UCSD-AML1 (cell line): ENCODE data around the gene AFM.

ENCODE experiments used
- DNase-seq: peaks from one replicate; lab custom pipeline; 2025; ENCODE audit not compliant: unreplicated experiment; lab: John Stamatoyannopoulos, UW

AFM gene

DNA sequence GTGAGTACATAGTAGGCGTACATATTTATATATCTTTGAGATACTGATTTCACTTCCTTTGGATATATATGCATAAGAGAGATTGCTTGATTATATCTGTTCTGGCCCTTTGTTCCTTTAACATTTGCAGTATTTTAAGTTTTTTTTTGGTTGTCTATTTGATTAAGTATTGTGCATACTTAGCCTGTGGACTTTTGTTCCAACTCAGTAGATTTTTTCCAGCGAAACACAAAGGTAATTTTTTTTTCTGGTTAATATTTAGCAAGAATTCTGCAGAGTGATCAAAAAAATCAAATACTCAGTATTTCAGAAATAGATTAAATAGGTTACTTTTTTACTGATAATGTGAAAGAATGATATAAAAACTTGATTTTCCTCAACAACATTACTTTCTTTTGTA is at the start of gene AFM:
Gene AFM, plus strand, starts transcription at position 388 of the 400 bp plus-strand sequence. CDS start 31 bp downstream, outside the sequence.
- no peak for DNase-seq

GRCh38 chr4:73431813-73432168 is 49.8 kb upstream of the AFM start:
- no peak for DNase-seq

DNA sequence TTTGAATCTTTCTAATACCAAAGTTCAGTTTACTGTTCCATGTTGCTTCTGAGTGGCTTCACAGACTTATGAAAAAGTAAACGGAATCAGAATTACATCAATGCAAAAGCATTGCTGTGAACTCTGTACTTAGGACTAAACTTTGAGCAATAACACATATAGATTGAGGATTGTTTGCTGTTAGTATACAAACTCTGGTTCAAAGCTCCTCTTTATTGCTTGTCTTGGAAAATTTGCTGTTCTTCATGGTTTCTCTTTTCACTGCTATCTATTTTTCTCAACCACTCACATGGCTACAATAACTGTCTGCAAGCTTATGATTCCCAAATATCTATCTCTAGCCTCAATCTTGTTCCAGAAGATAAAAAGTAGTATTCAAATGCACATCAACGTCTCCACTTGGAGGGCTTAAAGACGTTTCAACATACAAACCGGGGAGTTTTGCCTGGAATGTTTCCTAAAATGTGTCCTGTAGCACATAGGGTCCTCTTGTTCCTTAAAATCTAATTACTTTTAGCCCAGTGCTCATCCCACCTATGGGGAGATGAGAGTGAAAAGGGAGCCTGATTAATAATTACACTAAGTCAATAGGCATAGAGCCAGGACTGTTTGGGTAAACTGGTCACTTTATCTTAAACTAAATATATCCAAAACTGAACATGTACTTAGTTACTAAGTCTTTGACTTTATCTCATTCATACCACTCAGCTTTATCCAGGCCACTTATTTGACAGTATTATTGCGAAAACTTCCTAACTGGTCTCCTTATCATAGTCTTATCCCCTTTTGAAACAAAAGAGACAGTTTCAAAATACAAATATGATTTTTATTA is 49.2 kb upstream of the AFM start:
- DNase-seq = no peak

DNA sequence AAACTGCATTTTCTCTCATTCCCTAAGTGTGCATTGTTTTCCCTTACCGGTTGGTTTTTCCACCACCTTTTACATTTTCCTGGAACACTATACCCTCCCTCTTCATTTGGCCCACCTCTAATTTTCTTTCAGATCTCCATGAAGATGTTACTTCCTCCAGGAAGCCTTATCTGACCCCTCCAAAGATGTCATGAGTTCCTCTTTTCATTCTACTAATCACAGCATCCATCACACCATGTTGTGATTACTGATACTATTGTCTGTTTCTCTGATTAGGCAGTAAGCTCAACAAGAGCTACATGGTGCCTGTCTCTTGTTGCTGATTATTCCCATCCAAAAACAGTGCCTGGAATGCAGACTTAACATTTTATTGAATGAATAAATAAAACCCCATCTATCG is 48.4 kb upstream of the AFM start:
- DNase-seq = no peak

DNA sequence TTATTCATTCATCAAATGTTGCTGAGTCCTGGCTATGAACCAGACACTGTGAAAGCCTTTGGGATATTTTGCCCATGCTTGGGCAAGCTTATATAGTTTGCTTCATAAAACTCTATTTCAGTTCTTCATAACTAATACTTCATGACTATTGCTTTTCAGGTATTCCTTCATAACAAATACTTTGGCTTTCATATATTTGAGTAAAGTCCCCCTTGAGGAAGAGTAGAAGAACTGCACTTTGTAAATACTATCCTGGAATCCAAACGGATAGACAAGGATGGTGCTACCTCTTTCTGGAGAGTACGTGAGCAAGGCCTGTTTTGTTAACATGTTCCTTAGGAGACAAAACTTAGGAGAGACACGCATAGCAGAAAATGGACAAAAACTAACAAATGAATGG is 47.2 kb upstream of the AFM start:
- no peak for DNase-seq

DNA sequence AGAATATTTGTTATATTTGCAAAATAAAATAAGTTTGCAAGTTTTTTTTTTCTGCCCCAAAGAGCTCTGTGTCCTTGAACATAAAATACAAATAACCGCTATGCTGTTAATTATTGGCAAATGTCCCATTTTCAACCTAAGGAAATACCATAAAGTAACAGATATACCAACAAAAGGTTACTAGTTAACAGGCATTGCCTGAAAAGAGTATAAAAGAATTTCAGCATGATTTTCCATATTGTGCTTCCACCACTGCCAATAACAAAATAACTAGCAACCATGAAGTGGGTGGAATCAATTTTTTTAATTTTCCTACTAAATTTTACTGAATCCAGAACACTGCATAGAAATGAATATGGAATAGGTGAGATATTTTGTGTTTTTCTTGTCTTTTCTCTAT is 45.6 kb upstream of the AFM start, which contains the start of gene AFP:
Gene AFP, plus strand, starts transcription at position 238 of the 400 bp plus-strand sequence. Its CDS starts 42 bp downstream, at position 280.
- DNase-seq = no peak

GRCh38 chr4:73436674-73437557 is 44.6 kb upstream of the AFM start:
- no peak for DNase-seq

DNA sequence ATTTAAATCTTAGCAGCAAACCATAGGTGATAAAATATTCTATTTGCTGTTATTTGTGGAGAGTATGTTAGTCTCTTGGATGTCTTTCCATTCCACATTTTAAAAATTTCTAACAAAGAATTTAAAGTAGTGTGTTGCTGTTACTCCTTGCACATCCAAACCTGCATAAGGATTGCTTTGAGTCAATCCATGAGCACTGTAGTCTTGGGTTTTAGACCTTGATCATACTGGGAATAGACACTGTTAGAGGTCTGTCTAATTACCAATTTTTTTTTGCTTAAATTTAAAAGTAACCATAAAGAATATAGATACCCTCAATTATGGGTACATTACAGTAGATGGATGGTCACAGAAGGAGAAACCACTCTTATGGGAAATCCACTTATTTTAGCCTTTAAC is 44.0 kb upstream of the AFM start:
- no peak for DNase-seq

DNA sequence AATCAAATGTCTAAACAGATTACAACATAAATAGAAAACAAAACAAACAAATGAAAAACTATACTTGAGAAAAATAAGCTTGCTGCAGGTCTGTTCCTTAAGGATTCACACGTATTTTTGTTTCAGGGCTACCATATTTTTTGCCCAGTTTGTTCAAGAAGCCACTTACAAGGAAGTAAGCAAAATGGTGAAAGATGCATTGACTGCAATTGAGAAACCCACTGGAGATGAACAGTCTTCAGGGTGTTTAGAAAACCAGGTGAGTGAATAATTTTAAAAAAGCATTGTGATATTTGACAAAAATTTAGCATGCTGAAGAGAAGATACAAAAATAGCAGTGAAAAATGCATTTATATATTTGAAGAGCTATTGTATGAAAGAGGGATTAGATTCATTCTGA is 43.5 kb upstream of the AFM start:
- no peak for DNase-seq

DNA sequence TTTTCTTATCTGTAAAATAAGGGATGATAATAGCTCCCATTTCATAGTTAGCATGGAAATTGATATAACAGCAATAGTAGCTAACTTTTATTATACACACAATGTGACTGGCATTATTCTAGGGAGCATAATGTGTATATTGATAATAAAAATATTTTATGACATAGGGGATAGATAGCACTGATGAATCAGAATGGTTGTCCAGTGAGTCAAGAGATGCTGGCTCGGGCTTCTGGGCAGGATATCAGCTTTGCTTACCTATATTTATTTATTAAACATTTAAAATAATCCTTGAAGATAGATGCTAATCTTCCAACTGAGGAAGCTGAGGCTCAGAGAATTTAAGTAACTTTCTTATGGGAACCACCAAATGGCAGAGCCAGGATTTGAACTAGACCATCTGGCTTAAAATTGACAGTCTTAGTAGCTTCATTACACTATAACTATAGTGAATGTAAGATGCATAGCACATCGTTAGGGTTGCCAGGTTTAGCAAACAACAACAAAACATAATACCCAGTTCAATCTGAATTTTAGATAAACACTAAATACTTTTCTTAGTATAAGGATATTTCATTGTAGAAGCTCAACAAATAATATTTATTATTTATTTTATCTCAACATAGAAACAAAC is 42.8 kb upstream of the AFM start:
- no peak for DNase-seq

GRCh38 chr4:73439445-73439844 is 42.1 kb upstream of the AFM start:
- DNase-seq = no peak

- DNase-seq = no peak
Measured at GRCh38 chr4:73439991-73440390, 41.6 kb upstream of the AFM start.

DNA sequence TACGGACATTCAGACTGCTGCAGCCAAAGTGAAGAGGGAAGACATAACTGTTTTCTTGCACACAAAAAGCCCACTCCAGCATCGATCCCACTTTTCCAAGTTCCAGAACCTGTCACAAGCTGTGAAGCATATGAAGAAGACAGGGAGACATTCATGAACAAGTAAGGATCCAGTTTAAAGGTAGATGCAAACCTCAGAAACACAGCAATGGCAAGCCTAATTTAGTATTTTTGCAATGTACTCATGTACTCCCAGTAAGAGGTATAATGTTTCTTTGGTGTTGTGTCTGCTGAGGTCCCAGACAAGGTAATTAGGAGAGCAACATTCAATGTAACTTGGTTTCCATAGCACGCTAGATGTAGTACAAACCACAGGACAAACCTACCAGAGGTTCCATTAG is 40.9 kb upstream of the AFM start:
- no peak for DNase-seq

GRCh38 chr4:73442275-73442674 is 39.3 kb upstream of the AFM start:
- DNase-seq = no peak

DNA sequence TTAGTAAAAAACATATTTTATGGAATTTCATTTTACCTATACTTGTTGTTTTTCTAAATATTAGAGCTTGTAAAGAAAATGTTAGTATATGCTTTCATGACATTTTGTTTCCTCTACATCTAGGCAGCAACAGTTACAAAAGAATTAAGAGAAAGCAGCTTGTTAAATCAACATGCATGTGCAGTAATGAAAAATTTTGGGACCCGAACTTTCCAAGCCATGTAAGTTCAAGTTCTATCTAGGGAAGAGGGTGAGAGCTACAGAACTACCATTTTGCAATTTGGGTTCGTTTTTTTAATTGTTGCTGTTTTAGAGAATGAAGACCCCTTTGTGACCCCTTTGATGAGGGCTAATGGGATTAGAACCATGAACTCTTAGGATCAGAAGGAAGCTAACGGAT is 38.3 kb upstream of the AFM start:
- no peak for DNase-seq

- no peak for DNase-seq
Measured at GRCh38 chr4:73445383-73446335, 35.9 kb upstream of the AFM start.

- DNase-seq = no peak
Measured at GRCh38 chr4:73446336-73446938, 35.1 kb upstream of the AFM start.

DNA sequence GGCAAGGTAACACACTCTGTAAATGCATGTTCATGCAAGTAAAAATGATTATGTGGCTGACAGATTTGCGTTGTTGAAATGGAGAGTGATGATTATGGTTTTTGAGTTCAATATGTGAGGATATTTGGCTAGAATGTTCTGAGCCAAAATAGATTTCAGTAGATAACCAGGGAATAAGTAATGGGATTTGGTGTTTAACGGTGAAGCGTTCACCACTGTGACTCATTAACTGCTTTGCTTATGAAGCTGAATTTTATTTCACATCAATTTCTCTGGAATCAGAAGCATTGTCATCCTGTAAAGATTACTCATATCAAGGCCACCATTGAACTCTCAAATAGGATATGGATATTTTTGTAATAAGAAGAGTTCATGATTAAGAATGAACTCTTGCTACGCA is 33.9 kb upstream of the AFM start:
- DNase-seq = no peak

- DNase-seq = no peak
Measured at GRCh38 chr4:73448448-73449203, 32.9 kb upstream of the AFM start.
